H1 (cell line): Measurements from ENCODE around the gene GIT1. TPM values are rescaled to one million over a fixed set of nuclear protein-coding genes. Genes with fewer than 3 reads are reported as not detected.

ENCODE experiments used
- JUND ChIP-seq: IDR thresholded peaks from 2 replicates; pipeline ENCODE4 v1.6.1; 2011; ENCODE audit warnings: mild to moderate bottlenecking, improper control_type of control experiment, low read length
- RAD21 ChIP-seq, 2 experiments: IDR thresholded peaks in 1 of 2; conservative IDR thresholded peaks in 1 of 2; 2 replicates each; pipeline ENCODE4 v1.6.1; 2011; ENCODE audit warnings: low read depth in 2 of 2, low read length in 2 of 2, improper control_type of control experiment in 1 of 2, inconsistent platforms in 1 of 2, mild to moderate bottlenecking in 1 of 2, moderate library complexity in 1 of 2
- SIN3A ChIP-seq, 2 experiments: IDR thresholded peaks in 1 of 2; conservative IDR thresholded peaks in 1 of 2; 2 replicates each; pipeline ENCODE4 v1.6.1; 2011 to 2012; ENCODE audit warnings: low read length in 2 of 2, improper control_type of control experiment in 1 of 2, low read depth in 1 of 2, mild to moderate bottlenecking in 1 of 2
- SIRT6 ChIP-seq: IDR thresholded peaks from one replicate; pipeline ENCODE4 v1.7.1; 2012; ENCODE audit warnings: low read length, inconsistent platforms
- YY1 ChIP-seq: IDR thresholded peaks from 2 replicates; pipeline ENCODE4 v1.6.1; 2011; ENCODE audit warnings: low read depth, mild to moderate bottlenecking, low read length
- polyA plus RNA-seq, 7 experiments: library from polyadenylated mRNA; depleted of rRNA in 3 of 7; stranded (reverse) in 5 of 7; unstranded in 2 of 7; fragments of >200 nt in 5 of 7; fragments of 200-250 nt in 2 of 7; gene quantifications; 1 replicate in 5 of 7; 2 replicates in 1 of 7; 4 replicates in 1 of 7; pipeline versions ENCODE4 v1.2.1 to v1.2.3, GENCODE V29; 2011 to 2013; ENCODE audit warnings: missing spikeins in 2 of 7, mixed read lengths in 2 of 7
- total RNA-seq: library from RNA; stranded (reverse); fragmentation: NEBNext Ultra II Directional; extraction: Animal tissue kit (Norgen Biotek cat#: 25700); gene quantifications from 2 replicates; pipeline ENCODE4 v1.2.1, GENCODE V29; 2021

Gene GIT1
- total and polyA plus RNA-seq, 2 of the 8 experiments (the other 6 are each of a cell fraction or from before 2014, with no cell fraction given) = 62.4 to 63.0 TPM

GRCh38 chr17:29620779-29621500, 31.5 kb upstream of the GIT1 start (continued):
- TF ChIP-seq SIRT6 = no peak
- no peak for TF ChIP-seq YY1
- no peak for TF ChIP-seq JUND
- TF ChIP-seq RAD21 (IDR thresholded peaks at IDR 0.05 in 1 of 2, conservative IDR thresholded peaks at IDR 0.05 in 1 of 2; ENCODE audit: low read depth in 2 of 2, low read length in 2 of 2) = no peak
- no peak for TF ChIP-seq SIN3A (conservative IDR thresholded peaks at IDR 0.05 in 1 of 2, IDR thresholded peaks at IDR 0.05 in 1 of 2; ENCODE audit: low read depth in 1 of 2, low read length in 2 of 2)
